HG03108 (cell line): ENCODE measurements around the gene GDF2.

Experiments used
- ATAC-seq: cut with Tn5 transposase; IDR thresholded peaks from one replicate; pipeline ENCODE4 v1.9.1; 2021; ENCODE audit warnings: moderate library complexity; ENCODE audit not compliant: unreplicated experiment

The GDF2 gene

DNA sequence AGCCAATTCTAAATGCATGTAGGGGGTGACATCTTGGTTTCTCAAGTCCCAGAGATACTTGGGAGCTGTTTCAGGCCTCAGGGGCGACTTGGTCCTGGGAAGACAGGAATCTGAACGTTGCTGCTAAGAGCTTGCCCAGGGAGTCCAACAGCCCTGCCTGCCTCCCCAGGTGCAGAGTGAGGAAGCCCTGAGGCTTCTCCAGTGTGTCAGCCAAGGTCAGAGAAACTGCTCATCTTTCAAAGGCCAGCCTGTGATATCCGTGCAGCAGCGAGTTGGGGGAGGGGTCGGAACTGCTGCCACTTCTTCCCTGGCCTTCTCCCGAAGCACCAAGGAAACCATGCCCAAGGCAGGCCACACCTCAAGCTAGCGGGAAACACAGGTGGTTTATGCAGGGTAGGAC lies 9.7 kb downstream of the GDF2 start:
- no peak for ATAC-seq

DNA sequence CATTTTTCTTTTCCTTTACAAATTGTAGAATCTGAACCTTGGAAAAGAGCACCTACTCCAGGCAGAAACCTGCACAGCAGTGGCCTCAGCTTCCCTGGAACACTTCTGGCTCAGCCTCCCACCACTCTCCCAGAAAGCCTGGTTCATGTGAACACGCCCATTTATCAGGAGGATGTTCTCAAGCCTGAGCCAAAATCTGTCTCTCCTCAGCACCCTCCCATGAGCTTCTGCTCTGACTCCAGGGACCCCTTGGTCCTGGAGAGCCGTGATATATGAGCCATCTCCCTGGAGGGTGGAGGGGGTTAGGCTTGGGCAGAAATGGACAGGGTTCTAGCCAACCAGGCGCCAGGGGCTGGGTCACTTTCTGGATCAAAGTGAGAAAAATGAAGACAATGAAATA lies 10.1 kb downstream of the GDF2 start:
- no peak for ATAC-seq

DNA sequence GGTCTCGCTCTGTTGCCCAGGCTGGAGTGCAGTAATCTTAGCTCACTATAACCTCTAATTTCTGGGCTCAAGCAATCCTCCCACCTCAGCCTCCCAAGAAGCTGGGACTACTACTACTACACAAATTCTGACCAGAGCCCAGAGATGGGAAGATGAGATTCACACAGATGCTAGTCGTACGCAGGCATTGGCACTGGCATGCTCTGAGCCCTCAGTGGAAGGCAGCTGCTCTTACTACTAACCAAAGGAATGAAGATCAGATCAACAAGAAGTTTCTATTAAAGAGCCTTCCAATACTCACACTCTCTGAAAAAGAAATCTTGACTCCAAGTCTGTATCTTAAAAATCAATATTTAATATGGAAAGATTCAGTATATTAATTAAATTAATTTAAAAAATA lies 10.7 kb downstream of the GDF2 start:
- ATAC-seq: no peak

DNA sequence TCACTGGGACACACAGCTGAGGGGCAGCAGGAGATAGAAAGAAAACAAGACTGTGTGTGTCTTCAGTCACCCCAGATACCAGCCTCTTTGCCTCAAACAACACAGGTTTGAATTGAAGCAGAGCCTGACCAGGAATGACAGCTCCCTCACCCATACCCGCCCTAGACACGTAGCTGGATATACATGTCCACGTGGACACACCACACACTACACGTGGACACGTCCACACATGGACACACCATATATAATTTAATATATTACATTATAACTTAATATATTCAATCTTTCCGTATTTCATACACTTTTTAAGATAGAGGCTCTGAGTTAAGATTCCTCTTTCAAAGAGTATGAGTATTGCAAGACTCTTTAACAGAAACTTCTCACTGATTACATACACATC lies 11.3 kb downstream of the GDF2 start:
- ATAC-seq: no peak

DNA sequence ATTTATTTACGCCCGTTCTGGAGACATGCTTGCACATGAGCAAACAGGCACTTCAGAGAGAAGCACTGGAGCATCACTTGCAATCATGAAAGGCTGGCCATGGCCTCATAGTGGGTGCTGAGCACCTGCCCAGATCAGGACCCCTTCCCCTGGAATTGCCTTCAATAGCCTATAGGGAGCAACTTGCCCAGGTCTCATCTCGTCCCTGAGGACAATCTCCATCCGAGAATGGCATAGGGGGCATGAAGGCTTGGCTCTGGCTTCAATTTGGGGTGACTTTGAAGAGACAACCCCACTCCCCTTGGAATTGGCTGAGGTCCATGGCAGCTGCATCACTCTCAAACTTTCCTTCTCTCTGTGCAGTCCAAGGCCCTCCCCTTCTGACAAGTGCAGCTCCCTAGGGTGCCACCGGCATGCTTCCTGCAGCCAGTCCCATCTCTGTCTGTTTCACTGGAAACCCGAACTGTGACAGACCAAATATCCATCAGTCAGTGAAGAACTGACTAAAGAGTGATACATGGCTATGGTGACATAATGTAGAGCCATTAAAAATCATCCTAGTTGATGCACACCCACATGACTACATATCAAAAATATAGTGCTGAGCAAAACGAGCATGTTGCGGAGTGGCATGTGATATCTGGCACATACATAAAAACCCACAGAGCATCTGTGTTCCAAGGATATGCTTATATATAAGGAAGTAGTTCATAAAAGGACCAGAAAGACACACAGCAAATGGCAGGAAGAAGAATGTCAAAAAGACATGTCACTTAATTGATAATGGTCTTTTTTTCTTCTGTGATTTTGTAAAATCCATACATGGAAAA lies 12.4 kb downstream of the GDF2 start:
- ATAC-seq: no peak

DNA sequence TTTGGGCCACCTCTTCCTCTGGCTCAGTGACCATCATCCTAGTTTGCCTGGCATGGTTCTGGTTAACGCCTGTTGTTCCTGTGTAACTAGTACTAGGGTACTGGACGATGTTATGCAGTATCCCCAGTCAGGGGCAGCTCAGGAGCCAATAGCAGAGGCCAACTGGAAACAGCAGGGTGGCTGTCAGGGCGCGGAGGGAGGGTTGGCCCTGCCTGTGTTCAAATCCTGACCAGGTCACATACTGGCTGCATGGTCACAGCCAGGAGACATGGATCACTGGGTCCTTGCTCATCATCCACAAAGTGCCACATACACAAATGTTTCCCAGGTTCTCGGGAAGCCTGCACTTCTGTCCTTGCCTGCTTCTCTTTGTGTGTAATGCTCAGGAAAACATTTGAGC lies 13.7 kb downstream of the GDF2 start:
- ATAC-seq: no peak

DNA sequence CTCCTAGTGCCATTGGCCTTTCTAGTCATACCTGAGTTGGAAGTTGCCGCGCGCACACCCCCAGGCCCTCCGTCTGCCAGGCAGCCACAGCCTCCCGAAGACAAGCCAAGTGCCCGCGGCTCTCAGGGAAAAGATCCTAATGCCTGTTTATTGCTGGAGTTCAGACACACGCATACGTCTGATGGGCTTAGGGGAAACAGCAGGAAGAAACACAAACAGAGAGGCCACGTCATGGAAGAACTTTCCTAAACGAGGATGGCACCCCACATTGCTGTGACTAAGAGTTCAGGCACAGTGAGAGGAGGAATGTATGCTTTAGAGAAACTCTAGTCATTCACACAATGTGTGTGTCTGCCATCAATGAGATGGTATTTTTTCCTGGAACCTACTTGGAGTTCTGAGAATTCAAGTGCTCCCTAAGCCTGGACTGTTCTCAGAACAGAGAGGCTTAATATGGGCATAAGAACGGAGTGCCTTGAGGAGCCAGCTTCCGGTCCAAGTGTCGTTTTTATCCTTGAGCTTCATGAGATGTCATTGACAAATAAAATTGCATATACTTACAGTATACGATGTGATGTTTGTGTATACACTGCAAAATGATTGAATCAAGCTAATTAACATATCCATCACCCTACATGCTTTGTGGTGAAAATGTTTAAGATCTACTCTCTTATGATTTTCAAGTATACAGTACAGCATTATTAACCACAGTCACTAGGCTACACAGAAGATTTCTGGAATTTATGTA lies 14.3 kb downstream of the GDF2 start:
- no peak for ATAC-seq

DNA sequence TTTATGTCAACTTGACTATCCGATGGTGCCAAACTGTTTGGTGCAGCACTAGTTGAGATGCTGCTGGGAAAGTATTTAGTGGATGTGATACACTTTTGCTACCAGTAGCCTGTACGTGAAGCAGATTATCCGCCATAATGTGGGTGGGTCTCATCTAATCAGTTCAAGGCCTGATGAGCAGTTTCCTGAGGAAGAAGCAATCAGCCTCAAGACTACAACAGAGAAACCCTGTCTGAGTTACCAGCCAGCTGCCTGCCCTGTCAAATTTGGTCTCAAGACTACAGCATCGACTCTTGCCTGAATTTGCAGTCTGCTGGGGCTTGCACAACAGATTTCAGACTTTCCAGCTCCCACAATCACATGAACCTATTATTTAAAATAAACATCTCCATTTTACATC lies 15.1 kb downstream of the GDF2 start:
- ATAC-seq: no peak

DNA sequence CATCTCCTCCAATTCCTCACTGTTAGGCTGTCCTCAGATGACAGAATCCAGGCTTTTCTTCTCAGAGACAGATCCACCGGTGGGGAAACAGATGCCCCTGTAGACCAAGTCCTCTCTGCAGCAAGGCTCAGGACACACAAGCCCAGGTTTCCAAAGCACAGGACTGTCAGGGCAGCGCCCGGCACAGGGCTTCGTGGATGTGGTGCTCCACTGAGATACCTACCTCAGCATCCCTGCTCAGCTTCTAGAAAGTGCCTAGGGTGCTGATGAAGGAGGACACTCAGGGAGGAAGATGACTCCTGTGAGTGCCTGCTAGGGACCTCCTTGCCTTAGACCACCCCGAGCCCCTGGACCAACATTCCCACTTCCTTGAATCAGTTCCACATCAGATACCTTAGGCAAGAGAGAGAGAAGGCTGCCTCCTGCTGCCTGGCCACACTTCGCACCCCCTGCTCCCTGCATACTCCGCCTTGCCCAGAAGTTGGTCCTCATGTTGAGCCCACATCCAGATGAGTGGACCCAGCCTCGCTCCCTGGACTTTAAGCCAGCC lies 17.0 kb downstream of the GDF2 start:
- no peak for ATAC-seq

DNA sequence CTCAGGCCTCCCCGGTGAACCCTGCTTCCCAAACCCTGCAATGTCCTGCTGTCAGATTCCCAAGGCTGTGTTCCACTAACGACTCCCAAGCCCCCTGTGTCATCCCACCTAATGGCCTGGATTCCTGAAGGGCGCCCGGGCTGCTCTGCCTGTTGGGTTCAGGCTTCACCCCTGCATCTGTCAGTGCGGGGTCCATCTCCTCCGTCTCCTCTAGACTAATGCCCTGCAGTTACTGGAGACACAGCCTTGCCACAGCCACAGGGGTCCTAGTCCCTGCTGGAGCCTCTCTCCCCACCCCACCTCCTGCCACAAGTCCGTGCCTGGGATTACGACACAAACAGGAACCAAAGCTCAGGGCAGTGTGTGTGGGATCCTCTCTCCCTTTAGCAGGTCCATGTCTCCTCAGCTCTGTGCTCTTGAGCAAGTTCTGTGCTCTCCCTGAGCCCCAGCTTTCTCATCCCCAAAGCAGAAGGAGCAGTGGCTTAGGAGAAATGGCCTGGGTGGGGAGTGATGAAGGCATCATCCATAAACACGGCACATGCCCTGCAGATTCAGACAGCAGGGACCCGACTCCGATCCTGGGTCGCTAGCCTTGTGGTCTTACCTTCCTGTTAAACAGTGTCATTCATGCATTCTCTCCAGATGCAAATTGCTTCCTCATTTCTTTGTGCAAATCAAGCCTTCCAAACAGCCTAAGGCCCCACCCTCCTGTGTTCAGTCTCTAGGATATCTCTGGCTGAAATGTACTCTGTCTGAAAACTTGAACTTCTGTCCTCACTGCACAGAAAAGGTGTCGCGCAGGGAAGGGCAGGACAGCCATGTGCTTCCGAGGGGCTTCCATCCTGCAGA lies 17.7 kb downstream of the GDF2 start:
- no peak for ATAC-seq

DNA sequence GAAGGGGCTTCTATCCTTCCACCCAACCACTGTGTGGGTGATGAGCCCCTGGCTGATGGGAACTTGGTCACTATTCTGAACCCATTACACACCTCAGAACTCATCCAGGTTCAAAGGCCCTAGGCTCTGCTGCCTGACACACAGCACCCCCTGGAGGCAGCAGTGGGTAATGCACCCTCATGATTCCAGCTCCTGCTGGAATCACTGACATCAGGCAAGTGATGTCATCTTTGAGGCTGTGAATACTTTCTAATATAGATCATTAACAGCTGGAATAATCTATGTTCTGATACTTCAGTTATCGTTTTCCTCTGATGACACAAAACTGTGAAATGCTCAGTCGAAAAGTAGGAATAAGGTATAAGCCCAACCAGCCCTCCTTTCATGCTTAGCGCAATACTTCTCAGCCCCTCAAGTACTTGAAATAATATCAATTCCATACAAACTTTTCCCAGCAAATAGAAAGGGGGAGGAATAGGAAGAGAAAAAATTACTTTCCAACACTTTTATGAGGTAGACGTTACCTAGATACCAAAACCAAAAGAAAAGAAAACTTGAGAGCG lies 18.4 kb downstream of the GDF2 start:
- no peak for ATAC-seq

DNA sequence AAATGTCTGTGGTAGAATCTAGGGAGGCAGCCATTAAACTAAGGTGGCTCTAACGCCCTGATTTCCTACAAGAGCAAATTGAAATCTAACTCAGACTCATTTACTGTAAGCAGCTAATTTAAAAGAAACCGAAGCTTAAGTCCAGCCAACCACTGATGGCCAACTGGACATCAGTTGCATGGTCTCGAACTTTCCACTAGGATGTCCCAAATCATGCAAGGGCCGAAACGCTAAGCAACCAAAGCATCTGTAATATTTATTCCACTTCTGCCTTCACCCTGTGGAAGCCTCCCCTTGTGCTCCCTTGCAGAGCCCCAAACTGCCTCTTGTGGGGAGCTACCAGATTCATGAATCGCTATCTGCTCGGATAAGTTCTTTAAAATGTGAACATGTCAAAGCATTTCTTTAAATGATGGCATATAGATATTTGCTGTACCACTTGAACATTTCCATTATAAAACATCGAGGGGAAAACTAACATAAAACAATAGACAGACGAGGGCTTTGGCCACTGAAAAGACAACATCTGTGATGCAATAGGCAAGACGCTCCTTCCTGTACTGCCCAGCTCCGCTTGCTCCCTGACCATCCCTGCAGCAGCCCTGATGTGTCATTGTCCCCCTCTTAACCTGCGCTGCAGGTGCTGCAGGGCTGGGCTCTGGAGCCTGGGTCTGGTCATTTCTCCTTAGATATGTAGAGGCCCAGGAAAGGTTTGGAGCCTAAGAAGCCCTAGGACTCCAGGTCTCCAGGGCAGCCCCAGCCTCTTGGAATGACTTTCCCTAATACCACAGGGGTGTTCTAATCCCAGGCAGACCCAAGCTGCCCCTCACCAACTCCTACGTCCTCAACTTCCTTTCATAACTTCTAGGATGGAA lies 23.0 kb downstream of the GDF2 start:
- no peak for ATAC-seq

DNA sequence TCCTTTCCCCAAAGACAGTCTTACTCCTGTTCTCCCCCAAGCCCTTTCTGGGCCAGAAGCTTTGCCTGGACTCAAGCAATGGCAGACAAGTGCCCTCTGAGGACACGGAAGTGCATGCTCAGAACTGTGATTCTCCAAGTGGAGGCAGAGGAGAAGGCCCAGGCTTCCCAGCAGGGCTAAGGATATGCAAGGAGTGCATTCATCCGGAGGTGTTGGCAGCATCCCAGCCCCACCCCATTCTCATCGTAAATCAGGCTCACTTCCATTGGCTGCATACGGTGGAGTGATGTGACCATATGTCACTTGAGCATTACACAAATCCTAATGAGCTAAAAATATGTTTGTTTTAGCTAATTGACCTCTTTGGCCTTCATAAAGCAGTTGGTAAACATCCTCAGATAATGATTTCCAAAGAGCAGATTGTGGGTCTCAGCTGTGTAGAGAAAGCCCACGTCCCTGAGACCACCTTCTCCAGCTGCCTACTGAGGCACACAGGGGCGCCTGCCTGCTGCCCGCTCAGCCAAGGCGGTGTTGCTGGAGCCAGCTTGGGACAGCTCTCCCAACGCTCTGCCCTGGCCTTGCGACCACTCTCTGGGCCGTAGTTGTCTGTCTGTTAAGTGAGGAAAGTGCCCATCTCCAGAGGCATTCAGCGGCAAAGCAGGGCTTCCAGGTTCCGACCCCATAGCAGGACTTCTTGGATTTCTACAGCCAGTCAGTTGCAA lies 24.5 kb downstream of the GDF2 start:
- no peak for ATAC-seq

DNA sequence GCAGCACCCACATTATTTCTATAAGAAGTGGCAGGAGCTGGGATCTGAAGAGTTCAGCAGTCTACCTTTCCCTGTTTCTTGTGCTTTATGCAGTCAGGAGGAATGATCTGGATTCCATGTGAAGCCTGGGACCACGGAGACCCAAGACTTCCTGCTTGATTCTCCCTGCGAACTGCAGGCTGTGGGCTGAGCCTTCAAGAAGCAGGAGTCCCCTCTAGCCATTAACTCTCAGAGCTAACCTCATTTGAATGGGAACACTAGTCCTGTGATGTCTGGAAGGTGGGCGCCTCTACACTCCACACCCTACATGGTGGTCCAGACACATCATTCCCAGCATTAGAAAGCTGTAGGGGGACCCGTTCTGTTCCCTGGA lies 25.0 kb downstream of the GDF2 start:
- no peak for ATAC-seq

DNA sequence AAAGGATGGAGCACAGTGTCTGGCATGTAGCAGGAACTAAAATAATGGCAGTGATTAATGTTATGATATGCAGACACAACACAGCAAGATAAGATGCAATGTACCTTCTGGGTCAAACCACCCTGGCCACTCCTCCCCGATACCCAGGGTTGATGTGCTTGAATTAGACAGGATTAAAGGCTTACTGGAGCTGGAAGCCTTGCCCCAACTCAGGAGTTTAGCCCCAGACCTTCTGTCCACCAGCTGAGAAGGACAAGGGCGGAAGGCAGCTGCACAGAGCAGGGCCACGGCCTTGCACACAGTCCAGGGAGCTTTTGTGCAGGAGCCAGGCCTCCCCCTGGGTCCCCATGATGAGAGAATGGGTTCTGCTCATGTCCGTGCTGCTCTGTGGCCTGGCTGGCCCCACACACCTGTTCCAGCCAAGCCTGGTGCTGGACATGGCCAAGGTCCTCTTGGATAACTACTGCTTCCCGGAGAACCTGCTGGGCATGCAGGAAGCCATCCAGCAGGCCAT lies 25.9 kb downstream of the GDF2 start, which contains the start of gene RBP3:
Gene RBP3 (plus strand): TSS at position 226 of the 514 bp plus-strand sequence. CDS start 122 bp downstream, at position 348.
- no peak for ATAC-seq

DNA sequence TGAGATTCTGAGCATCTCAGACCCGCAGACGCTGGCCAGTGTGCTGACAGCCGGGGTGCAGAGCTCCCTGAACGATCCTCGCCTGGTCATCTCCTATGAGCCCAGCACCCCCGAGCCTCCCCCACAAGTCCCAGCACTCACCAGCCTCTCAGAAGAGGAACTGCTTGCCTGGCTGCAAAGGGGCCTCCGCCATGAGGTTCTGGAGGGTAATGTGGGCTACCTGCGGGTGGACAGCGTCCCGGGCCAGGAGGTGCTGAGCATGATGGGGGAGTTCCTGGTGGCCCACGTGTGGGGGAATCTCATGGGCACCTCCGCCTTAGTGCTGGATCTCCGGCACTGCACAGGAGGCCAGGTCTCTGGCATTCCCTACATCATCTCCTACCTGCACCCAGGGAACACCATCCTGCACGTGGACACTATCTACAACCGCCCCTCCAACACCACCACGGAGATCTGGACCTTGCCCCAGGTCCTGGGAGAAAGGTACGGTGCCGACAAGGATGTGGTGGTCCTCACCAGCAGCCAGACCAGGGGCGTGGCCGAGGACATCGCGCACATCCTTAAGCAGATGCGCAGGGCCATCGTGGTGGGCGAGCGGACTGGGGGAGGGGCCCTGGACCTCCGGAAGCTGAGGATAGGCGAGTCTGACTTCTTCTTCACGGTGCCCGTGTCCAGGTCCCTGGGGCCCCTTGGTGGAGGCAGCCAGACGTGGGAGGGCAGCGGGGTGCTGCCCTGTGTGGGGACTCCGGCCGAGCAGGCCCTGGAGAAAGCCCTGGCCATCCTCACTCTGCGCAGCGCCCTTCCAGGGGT lies 26.6 kb downstream of the GDF2 start:
- no peak for ATAC-seq

DNA sequence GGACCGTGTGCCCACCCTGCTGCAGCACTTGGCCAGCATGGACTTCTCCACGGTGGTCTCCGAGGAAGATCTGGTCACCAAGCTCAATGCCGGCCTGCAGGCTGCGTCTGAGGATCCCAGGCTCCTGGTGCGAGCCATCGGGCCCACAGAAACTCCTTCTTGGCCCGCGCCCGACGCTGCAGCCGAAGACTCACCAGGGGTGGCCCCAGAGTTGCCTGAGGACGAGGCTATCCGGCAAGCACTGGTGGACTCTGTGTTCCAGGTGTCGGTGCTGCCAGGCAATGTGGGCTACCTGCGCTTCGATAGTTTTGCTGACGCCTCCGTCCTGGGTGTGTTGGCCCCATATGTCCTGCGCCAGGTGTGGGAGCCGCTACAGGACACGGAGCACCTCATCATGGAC lies 27.3 kb downstream of the GDF2 start:
- ATAC-seq: no peak

DNA sequence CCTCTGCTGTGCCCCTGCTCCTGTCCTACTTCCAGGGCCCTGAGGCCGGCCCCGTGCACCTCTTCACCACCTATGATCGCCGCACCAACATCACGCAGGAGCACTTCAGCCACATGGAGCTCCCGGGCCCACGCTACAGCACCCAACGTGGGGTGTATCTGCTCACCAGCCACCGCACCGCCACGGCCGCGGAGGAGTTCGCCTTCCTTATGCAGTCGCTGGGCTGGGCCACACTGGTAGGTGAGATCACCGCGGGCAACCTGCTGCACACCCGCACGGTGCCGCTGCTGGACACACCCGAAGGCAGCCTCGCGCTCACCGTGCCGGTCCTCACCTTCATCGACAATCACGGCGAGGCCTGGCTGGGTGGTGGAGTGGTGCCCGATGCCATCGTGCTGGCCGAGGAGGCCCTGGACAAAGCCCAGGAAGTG lies 27.7 kb downstream of the GDF2 start:
- no peak for ATAC-seq
